ENCODE data around the gene LRMDA. TPM values are rescaled to one million over a fixed set of nuclear protein-coding genes. Genes with fewer than 3 reads are reported as not detected.
"Not testable (repeated sequence)": the region's sequence is repeated elsewhere in the genome, so short reads cannot be mapped to it uniquely, and the experiment has no call there.

The LRMDA gene
- total RNA-seq, 1 donor from 2014 or later: 19.4 TPM

DNA sequence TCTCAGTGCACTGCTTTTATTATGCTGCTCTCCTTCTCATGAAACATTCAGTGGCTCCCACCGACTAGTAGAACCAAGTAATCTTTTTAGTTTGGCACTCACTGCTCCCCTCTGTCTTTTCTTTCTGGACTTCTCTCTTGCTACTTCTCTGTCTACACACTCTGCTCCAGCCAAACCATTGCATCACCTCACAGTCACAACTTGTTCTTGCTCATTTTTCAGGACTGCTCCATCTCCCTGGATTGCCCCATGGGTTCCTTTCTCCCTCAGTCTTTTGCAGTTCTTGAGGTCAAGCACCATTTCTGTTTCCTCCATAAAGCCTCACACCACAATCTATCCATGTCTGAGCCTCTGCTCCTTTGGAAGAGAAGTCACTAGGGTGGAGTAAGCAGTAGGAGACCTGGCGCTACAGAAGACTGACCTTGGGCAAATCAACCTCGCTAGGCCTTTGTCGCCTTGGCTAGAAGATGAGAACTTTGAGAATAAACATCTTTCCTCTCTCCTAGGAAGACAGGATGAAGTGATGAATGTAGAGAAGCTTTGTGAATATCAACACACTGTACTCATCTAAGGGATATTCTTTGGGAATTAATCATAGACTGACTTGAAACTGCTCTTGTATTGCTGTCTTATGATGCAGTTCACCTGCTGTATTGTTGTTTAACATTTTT lies 186.2 kb downstream of the LRMDA start:
- peaks cover 14% of the 10 kb centered on the region for H3K4me1 Mint-ChIP-seq (ENCODE audit: unreplicated experiment)
- TF ChIP-seq, protein P1, sequence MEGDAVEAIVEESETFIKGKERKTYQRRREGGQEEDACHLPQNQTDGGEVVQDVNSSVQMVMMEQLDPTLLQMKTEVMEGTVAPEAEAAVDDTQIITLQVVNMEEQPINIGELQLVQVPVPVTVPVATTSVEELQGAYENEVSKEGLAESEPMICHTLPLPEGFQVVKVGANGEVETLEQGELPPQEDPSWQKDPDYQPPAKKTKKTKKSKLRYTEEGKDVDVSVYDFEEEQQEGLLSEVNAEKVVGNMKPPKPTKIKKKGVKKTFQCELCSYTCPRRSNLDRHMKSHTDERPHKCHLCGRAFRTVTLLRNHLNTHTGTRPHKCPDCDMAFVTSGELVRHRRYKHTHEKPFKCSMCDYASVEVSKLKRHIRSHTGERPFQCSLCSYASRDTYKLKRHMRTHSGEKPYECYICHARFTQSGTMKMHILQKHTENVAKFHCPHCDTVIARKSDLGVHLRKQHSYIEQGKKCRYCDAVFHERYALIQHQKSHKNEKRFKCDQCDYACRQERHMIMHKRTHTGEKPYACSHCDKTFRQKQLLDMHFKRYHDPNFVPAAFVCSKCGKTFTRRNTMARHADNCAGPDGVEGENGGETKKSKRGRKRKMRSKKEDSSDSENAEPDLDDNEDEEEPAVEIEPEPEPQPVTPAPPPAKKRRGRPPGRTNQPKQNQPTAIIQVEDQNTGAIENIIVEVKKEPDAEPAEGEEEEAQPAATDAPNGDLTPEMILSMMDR (IDR thresholded peaks at IDR 0.05; ENCODE audit: unreplicated experiment): no peak
- no peaks in the 10 kb centered on the region for H3K27me3 Mint-ChIP-seq (ENCODE audit: unreplicated experiment)
- no peak for DNase-seq (ENCODE audit: low spot score)
- H3K36me3 Mint-ChIP-seq (ENCODE audit: low read depth, unreplicated experiment): no peaks in the 10 kb centered on the region
- H3K27ac Mint-ChIP-seq (ENCODE audit: unreplicated experiment): no peak overlapping the region
- no peak overlapping the region for H3K4me3 Mint-ChIP-seq (ENCODE audit: unreplicated experiment)
- no peaks in the 10 kb centered on the region for H3K9me3 Mint-ChIP-seq (ENCODE audit: unreplicated experiment)

DNA sequence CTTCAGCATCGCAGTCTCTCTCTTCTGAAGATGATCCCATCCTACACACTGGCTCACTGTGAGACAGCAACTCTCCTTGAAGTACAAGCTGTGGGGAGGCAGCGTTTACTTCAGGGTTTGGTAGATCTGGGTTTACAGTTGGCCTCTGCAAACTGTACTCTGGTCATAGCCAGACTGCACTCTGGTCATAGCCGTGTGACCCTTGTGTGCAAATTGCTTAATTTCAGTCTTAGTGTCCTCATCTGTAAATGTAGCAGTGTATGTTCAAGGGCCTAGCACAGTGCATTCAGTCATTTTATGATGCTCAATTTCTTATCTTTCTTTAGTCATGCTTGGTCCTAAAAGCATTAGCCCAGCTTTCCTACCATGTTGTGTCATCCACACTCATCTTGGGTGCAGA lies 188.2 kb downstream of the LRMDA start:
- Mint-ChIP-seq H3K36me3 (ENCODE audit: low read depth, unreplicated experiment) (no peaks in the 10 kb centered on the region), H3K9me3 (ENCODE audit: unreplicated experiment) (no peaks in the 10 kb centered on the region), H3K27me3 (ENCODE audit: unreplicated experiment) (no peaks in the 10 kb centered on the region), H3K4me1 (ENCODE audit: unreplicated experiment) (peaks cover under 1% of the 10 kb centered on the region), H3K4me3 (ENCODE audit: unreplicated experiment) (no peak overlapping the region), H3K27ac (ENCODE audit: unreplicated experiment) (no peak overlapping the region)
- DNase-seq (ENCODE audit: low spot score): no peak
- TF ChIP-seq, protein P1 (IDR thresholded peaks at IDR 0.05; ENCODE audit: unreplicated experiment): no peak

DNA sequence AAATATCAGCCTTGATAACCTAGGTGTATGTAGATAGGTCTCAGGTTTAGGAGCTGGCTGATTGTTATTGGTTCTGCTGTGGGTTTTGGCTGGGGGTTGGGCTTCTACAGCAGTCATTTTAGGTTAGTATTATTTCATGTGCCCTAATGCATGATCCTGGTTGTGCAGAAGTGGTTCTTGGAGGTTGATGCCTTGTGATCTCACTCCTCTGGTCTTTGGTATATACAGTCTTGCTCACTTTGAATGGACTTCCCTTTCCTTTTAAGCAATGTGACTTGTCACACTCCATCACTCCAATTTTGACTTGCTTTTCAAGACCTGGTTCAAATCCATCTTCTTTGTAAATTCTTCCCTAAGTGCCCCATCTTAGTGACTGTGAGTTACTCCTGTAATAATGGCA lies 188.9 kb downstream of the LRMDA start:
- Mint-ChIP-seq H3K9me3 (ENCODE audit: unreplicated experiment) (no peaks in the 10 kb centered on the region), H3K27ac (ENCODE audit: unreplicated experiment) (no peak overlapping the region), H3K27me3 (ENCODE audit: unreplicated experiment) (no peaks in the 10 kb centered on the region), H3K36me3 (ENCODE audit: low read depth, unreplicated experiment) (no peaks in the 10 kb centered on the region), H3K4me1 (ENCODE audit: unreplicated experiment) (no peaks in the 10 kb centered on the region), H3K4me3 (ENCODE audit: unreplicated experiment) (no peak overlapping the region)
- TF ChIP-seq, protein P1 (IDR thresholded peaks at IDR 0.05; ENCODE audit: unreplicated experiment): no peak
- no peak for DNase-seq (ENCODE audit: low spot score)

DNA sequence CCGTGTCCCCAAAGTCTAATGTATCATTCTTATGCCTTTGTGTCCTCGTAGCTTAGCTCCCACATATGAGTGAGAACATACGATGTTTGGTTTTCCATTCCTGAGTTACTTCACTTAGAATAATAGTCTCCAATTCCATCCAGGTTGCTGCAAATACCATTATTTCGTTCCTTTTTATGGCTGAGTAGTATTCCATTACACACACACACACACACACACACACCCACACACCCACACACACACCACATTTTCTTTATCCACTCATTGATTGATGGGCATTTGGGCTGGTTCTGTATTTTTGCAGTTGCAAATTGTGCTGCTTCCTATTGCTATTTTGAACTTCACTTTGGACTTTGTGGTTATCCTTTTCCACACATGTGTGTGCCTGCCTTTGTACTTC lies 189.6 kb downstream of the LRMDA start:
- not testable (repeated sequence) for DNase-seq (ENCODE audit: low spot score); H3K36me3 Mint-ChIP-seq (ENCODE audit: low read depth, unreplicated experiment); H3K4me3 Mint-ChIP-seq (ENCODE audit: unreplicated experiment); H3K9me3 Mint-ChIP-seq (ENCODE audit: unreplicated experiment); H3K4me1 Mint-ChIP-seq (ENCODE audit: unreplicated experiment); H3K27me3 Mint-ChIP-seq (ENCODE audit: unreplicated experiment); H3K27ac Mint-ChIP-seq (ENCODE audit: unreplicated experiment)

DNA sequence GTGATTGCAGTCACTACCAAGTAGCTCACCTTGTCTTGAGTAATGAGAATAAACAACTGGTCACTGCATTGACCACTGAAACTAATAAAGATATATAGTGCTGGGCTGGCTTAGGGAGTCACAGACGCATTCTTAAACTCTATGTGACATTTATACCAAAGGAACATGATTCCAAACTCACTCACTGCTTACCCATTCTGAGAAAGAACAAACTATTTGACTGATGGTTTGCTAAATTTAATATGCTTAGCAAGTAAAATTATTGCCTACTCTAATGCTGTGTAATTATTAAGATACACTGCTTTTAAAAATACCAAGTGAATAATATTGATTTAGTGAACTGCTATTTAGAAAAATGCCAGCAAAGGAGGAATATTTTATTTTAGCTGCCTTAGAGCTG lies 191.1 kb downstream of the LRMDA start:
- Mint-ChIP-seq H3K27ac (ENCODE audit: unreplicated experiment) (no peak overlapping the region), H3K27me3 (ENCODE audit: unreplicated experiment) (no peaks in the 10 kb centered on the region), H3K4me1 (ENCODE audit: unreplicated experiment) (no peaks in the 10 kb centered on the region), H3K9me3 (ENCODE audit: unreplicated experiment) (no peaks in the 10 kb centered on the region), H3K4me3 (ENCODE audit: unreplicated experiment) (no peak overlapping the region), H3K36me3 (ENCODE audit: low read depth, unreplicated experiment) (no peaks in the 10 kb centered on the region)
- TF ChIP-seq, protein P1 (IDR thresholded peaks at IDR 0.05; ENCODE audit: unreplicated experiment): no peak
- DNase-seq (ENCODE audit: low spot score): no peak
